Keratinocyte (primary cell): Measurements from ENCODE around the gene SYCN. TPM values are rescaled to one million over a fixed set of nuclear protein-coding genes. Genes with fewer than 3 reads are reported as not detected.

Source experiments
- DNase-seq: peaks from one replicate; pipeline ENCODE4 v3.0.0-alpha.2; 2011; ENCODE audit warnings: low read depth, missing footprints, low spot score
- FAIRE-seq: peaks from 2 replicates; lab custom pipeline; 2011; peaks lifted over from hg19 to GRCh38; lab: Jason Lieb, UNC
- H2AFZ ChIP-seq: 2 replicates; pipeline ENCODE4 v1.6.0; 2012; ENCODE audit warnings: low read length, control low read depth, inconsistent platforms; ENCODE audit not compliant: control insufficient read depth
- H3K27ac ChIP-seq: 2 replicates; pipeline ENCODE4 v1.5.1; 2011; ENCODE audit warnings: low read length; ENCODE audit not compliant: control insufficient read depth, insufficient read depth
- H3K27me3 ChIP-seq: 3 replicates; pipeline ENCODE4 v1.6.0; 2011; ENCODE audit warnings: low read length; ENCODE audit not compliant: control insufficient read depth, insufficient read depth; ENCODE audit errors: extremely low read depth
- H3K36me3 ChIP-seq, 2 experiments: 2 replicates in 1 of 2; 3 replicates in 1 of 2; pipeline ENCODE4 v1.5.1; 2011; ENCODE audit warnings: low read length in 2 of 2, mild to moderate bottlenecking in 1 of 2; ENCODE audit not compliant: control insufficient read depth in 2 of 2, insufficient read depth in 2 of 2; ENCODE audit errors: extremely low read depth in 1 of 2
- H3K4me1 ChIP-seq: 3 replicates; pipeline ENCODE4 v1.5.1; 2011; ENCODE audit warnings: low read length; ENCODE audit not compliant: control insufficient read depth, insufficient read depth; ENCODE audit errors: extremely low read depth
- H3K4me2 ChIP-seq: 3 replicates; pipeline ENCODE4 v1.6.0; 2011; ENCODE audit warnings: low read depth, low read length; ENCODE audit not compliant: control insufficient read depth, insufficient read depth; ENCODE audit errors: extremely low read depth
- H3K4me3 ChIP-seq, 3 experiments: fragments of 200-600 bp in 1 of 3; sonication (generic) in 1 of 3; 2 replicates in 2 of 3; 3 replicates in 1 of 3; pipeline ENCODE4 v1.5.1; 2011 to 2016; ENCODE audit warnings: low read length in 3 of 3, mild to moderate bottlenecking in 3 of 3, control low read depth in 2 of 3, inconsistent platforms in 1 of 3, low read depth in 1 of 3, mixed read lengths in 1 of 3, mixed run types in 1 of 3, moderate library complexity in 1 of 3; ENCODE audit not compliant: control insufficient read depth in 2 of 3, insufficient read depth in 2 of 3; ENCODE audit errors: extremely low read depth in 1 of 3
- H3K79me2 ChIP-seq: 2 replicates; pipeline ENCODE4 v1.6.0; 2012; ENCODE audit warnings: low read length; ENCODE audit not compliant: control insufficient read depth, insufficient read depth
- H3K9ac ChIP-seq: 3 replicates; pipeline ENCODE4 v1.6.0; 2011; ENCODE audit warnings: low read length; ENCODE audit not compliant: control insufficient read depth, insufficient read depth; ENCODE audit errors: extremely low read depth
- H3K9me1 ChIP-seq: 3 replicates; pipeline ENCODE4 v1.6.0; 2011; ENCODE audit warnings: low read length; ENCODE audit not compliant: control insufficient read depth, insufficient read depth; ENCODE audit errors: extremely low read depth
- H3K9me3 ChIP-seq: 2 replicates; pipeline ENCODE4 v1.5.1; 2012; ENCODE audit warnings: low read depth, low read length; ENCODE audit not compliant: control insufficient read depth
- H4K20me1 ChIP-seq: 3 replicates; pipeline ENCODE4 v1.6.0; 2011; ENCODE audit warnings: low read length; ENCODE audit not compliant: control insufficient read depth, insufficient read depth; ENCODE audit errors: extremely low read depth
- CTCF ChIP-seq, 3 experiments: IDR thresholded peaks in 1 of 3; conservative IDR thresholded peaks in 1 of 3; optimal IDR thresholded peaks in 1 of 3; 2 replicates in 2 of 3; 3 replicates in 1 of 3; pipeline versions ENCODE3 to v1.5.1; 2011; ENCODE audit warnings: low read length in 3 of 3, mild to moderate bottlenecking in 3 of 3, moderate library complexity in 2 of 3, control low read depth in 1 of 3, inconsistent platforms in 1 of 3; ENCODE audit not compliant: insufficient read depth in 2 of 3; ENCODE audit errors: extremely low read depth in 1 of 3
- EZH2 ChIP-seq: IDR thresholded peaks from one replicate; pipeline ENCODE4 v1.6.1; 2012; ENCODE audit warnings: inconsistent platforms, mild to moderate bottlenecking, low read length, moderate library complexity
- dilution Hi-C: fragments of 300-500 bp; cut with MboI; formaldehyde crosslinking; loops from one replicate; pipeline ENCODE4 v1.7.0; 2020; ENCODE audit warnings: low sequenced_read_pairs; ENCODE audit not compliant: extremely low pct_ligation_motif_present
- polyA plus RNA-seq, 5 experiments: library from polyadenylated mRNA; depleted of rRNA in 3 of 5; stranded (reverse) in 3 of 5; stranded (forward) in 1 of 5; unstranded in 1 of 5; fragments of >200 nt; gene quantifications; 1 replicate in 1 of 5; 2 replicates in 3 of 5; 3 replicates in 1 of 5; pipeline versions ENCODE4 v1.2.1 to v1.2.3, GENCODE V29; 2011 to 2012; ENCODE audit warnings: missing spikeins in 2 of 5, low read depth in 1 of 5, low replicate concordance in 1 of 5

SYCN gene
- polyA plus RNA-seq, 1 donor (not counting 4 experiments of a cell fraction or from before 2014, with no cell fraction given), result not detected

- Histone ChIP-seq H2AFZ (no peak overlapping the region), H3K9ac (no peak overlapping the region), H3K79me2 (peaks cover 61% of the 10 kb centered on the region), H3K9me3 (no peaks in the 10 kb centered on the region), H3K27ac (no peak overlapping the region), H3K4me1 (peaks cover 49% of the 10 kb centered on the region), H3K27me3 (no peaks in the 10 kb centered on the region), H3K36me3 (no peaks in the 10 kb centered on the region), H3K9me1 (peaks cover 4% of the 10 kb centered on the region), H4K20me1 (peaks cover 3% of the 10 kb centered on the region), H3K4me3 (no peak overlapping the region), H3K4me2 (peak overlapping the region; percentile 3)
- TF ChIP-seq EZH2, result no peak
- no peak for TF ChIP-seq CTCF (optimal IDR thresholded peaks at IDR 0.05 in 1 of 3, IDR thresholded peaks at IDR 0.05 in 1 of 3, conservative IDR thresholded peaks at IDR 0.05 in 1 of 3; ENCODE audit: extremely low read depth in 1 of 3, insufficient read depth in 2 of 3, low read length in 3 of 3)
- no peak for DNase-seq
- dilution Hi-C loops, result no loop called here
- no peak for FAIRE-seq
Measured at GRCh38 chr19:39156326-39157230, 47.5 kb downstream of the SYCN start.

DNA sequence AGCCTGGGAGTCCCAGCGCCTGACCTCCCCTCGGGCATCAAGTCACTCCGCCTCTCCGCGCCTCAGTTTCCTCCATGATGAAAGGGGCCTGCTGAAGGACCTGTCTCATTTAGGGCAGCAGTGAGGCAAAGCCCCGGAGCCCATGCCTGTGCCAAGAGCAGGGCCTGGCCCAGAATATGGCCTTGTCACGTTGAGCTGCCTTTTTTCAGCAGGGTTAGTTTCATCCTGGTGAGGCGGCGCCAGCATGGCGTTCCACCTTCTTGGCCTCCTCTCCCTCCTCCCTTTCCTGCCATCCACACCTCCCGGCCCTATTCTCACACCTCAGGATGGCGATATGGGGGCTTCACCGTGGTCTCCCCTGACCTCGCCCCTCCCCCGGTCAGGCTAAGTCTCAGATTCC, 48.3 kb downstream of the SYCN start:
- no peak overlapping the region for H3K27ac ChIP-seq
- H3K36me3 ChIP-seq, result no peaks in the 10 kb centered on the region
- H3K27me3 ChIP-seq, result no peaks in the 10 kb centered on the region
- FAIRE-seq (no peak), DNase-seq (no peak)
- dilution Hi-C loops, result no loop called here
- peaks cover 43% of the 10 kb centered on the region for H3K4me1 ChIP-seq
- peaks cover 4% of the 10 kb centered on the region for H3K9me1 ChIP-seq
- H4K20me1 ChIP-seq, result peaks cover 2% of the 10 kb centered on the region
- H3K4me2 ChIP-seq, result peak overlapping the region; percentile 37
- H3K9me3 ChIP-seq, result no peaks in the 10 kb centered on the region
- H2AFZ ChIP-seq, result no peak overlapping the region
- H3K4me3 ChIP-seq, result no peak overlapping the region
- no peak overlapping the region for H3K9ac ChIP-seq
- no peak for TF ChIP-seq EZH2
- no peak for TF ChIP-seq CTCF (optimal IDR thresholded peaks at IDR 0.05 in 1 of 3, IDR thresholded peaks at IDR 0.05 in 1 of 3, conservative IDR thresholded peaks at IDR 0.05 in 1 of 3; ENCODE audit: extremely low read depth in 1 of 3, insufficient read depth in 2 of 3, low read length in 3 of 3)
- peaks cover 60% of the 10 kb centered on the region for H3K79me2 ChIP-seq
